ACC112 (cell line): ENCODE data around the gene GNAT1.

Experiments used
- H2AFZ ChIP-seq: fragments of 200-600 bp; sonication (generic); one replicate; pipeline ENCODE4 v1.6.0; 2017; ENCODE audit warnings: antibody characterized with exemption, low read length; ENCODE audit not compliant: unreplicated experiment
- H3K27ac ChIP-seq: fragments of 200-600 bp; sonication (generic); 2 replicates; pipeline ENCODE4 v1.5.1; 2014; ENCODE audit warnings: low read depth, mild to moderate bottlenecking, antibody characterized with exemption, low read length, moderate library complexity
- H3K27me3 ChIP-seq: fragments of 200-600 bp; sonication (generic); 2 replicates; pipeline ENCODE4 v1.6.1; 2014; ENCODE audit warnings: mild to moderate bottlenecking, antibody characterized with exemption, low read length, moderate library complexity, mixed read lengths; ENCODE audit not compliant: insufficient read depth
- H3K36me3 ChIP-seq: fragments of 200-600 bp; sonication (generic); 2 replicates; pipeline ENCODE4 v1.6.1; 2016; ENCODE audit warnings: mild to moderate bottlenecking, antibody characterized with exemption, low read length, moderate library complexity, mixed read lengths; ENCODE audit not compliant: insufficient read depth
- H3K4me1 ChIP-seq: fragments of 200-600 bp; sonication (generic); one replicate; pipeline ENCODE4 v1.6.1; 2016; ENCODE audit warnings: low read length, mixed read lengths; ENCODE audit not compliant: insufficient read depth, unreplicated experiment, control insufficient read depth
- H3K4me3 ChIP-seq: fragments of 200-600 bp; sonication (generic); 2 replicates; pipeline ENCODE4 v1.5.1; 2014; ENCODE audit warnings: mild to moderate bottlenecking, low read depth, low read length
- H3K79me2 ChIP-seq: fragments of 200-600 bp; sonication (generic); one replicate; pipeline ENCODE4 v1.6.0; 2016; ENCODE audit warnings: low read length; ENCODE audit not compliant: control insufficient read depth, unreplicated experiment, insufficient read depth

Gene GNAT1

DNA sequence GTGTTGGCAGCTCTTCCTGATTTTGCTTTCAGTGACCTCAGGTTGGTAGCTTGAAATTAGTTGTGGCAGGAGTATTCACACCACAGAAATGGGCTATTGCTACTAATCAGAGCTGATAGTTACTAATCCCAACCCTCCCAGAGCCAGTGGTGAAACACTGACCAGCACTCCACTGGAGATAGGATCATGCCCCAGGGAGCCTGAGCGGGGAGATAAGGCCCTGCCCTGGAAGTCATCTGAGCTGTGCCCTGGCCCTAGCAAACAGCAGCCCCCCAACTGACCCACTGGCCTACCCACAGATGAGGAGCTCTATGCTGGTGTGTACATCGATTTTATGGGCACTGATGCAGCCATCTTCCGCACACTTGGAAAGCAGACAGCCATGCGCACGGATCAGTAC, 9.4 kb upstream of the GNAT1 start:
- Histone ChIP-seq H2AFZ (no peak overlapping the region), H3K27ac (no peak overlapping the region), H3K4me1 (no peaks in the 10 kb centered on the region), H3K27me3 (no peaks in the 10 kb centered on the region), H3K36me3 (no peaks in the 10 kb centered on the region), H3K4me3 (no peak overlapping the region), H3K79me2 (no peaks in the 10 kb centered on the region)

DNA sequence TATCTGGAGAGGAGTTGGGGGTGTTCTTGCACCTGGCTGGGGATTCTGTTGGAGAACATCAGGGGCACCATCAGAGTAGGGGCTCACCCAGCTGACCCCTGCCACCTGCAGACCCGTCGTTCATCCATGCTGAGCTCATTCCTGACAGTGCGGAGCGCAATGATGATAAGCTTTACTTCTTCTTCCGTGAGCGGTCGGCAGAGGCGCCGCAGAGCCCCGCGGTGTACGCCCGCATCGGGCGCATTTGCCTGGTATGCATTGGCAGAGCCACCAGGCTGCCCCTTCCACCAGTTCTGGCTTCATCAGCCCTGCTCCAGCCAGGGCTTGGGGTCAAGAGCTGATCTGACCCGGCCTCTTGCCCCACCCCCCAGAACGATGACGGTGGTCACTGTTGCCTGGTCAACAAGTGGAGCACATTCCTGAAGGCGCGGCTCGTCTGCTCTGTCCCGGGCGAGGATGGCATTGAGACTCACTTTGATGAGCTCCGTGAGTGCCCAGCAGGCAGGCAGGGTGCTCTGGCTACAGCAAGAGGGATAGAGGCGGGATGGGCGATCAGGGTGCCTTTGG, 8.8 kb upstream of the GNAT1 start:
- Histone ChIP-seq H3K4me3 (no peak overlapping the region), H3K27me3 (no peaks in the 10 kb centered on the region), H3K79me2 (no peaks in the 10 kb centered on the region), H3K36me3 (no peaks in the 10 kb centered on the region), H3K27ac (no peak overlapping the region), H2AFZ (no peak overlapping the region), H3K4me1 (no peaks in the 10 kb centered on the region)

DNA sequence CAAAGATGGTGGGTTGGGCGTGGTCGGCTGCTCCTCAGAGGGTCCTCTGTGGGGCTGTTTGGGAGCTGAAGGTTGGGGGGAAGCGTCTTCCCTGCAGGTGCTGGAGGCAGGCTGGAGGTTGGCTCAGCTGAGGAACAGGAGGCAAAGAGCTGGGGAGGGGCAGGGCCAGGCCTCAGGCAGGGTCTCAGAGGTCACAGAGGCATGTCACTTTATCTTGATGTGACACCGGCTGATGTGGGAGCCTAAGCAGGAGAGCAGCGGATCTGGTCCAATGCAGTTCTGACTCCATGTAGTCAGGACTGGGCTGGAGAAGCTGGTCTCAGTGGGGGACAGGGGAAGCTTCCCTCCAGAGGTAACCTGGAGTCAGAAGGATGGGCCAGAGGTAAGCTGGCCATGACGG, 7.7 kb upstream of the GNAT1 start:
- Histone ChIP-seq H3K4me1 (no peaks in the 10 kb centered on the region), H2AFZ (no peak overlapping the region), H3K4me3 (no peak overlapping the region), H3K79me2 (no peaks in the 10 kb centered on the region), H3K27ac (no peak overlapping the region), H3K27me3 (no peaks in the 10 kb centered on the region), H3K36me3 (no peaks in the 10 kb centered on the region)

DNA sequence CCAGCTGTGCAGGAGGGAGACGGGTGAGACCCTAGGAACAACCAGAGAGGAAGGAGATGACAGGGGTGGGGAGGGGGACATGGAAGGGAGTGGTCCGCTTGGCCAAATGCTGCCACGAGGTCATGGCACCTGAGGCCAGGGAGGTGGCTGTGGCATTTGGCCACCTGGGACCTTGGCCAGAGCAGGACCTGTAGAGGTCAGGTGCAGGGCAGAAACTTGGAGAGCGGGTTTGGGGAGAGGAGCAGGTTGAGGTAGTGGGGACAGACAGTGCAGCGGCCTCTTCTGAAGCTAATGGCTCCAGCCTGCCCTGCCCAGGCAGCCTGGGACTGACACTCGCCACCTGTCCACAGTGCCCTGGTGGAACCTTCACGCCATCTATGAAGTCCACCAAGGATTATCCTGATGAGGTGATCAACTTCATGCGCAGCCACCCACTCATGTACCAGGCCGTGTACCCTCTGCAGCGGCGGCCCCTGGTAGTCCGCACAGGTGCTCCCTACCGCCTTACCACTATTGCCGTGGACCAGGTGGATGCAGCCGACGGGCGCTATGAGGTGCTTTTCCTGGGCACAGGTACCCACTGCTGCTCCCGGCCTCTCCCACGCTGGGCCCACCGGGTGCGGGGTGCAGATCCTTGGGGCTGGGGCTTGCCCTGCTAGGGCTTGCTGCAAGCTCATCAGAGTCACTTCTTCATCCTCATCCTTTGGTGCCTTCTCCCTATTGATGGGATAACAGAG, 7.0 kb upstream of the GNAT1 start:
- Histone ChIP-seq H3K36me3 (no peaks in the 10 kb centered on the region), H3K27me3 (no peaks in the 10 kb centered on the region), H3K4me3 (no peak overlapping the region), H2AFZ (no peak overlapping the region), H3K4me1 (no peaks in the 10 kb centered on the region), H3K27ac (no peak overlapping the region), H3K79me2 (no peaks in the 10 kb centered on the region)

DNA sequence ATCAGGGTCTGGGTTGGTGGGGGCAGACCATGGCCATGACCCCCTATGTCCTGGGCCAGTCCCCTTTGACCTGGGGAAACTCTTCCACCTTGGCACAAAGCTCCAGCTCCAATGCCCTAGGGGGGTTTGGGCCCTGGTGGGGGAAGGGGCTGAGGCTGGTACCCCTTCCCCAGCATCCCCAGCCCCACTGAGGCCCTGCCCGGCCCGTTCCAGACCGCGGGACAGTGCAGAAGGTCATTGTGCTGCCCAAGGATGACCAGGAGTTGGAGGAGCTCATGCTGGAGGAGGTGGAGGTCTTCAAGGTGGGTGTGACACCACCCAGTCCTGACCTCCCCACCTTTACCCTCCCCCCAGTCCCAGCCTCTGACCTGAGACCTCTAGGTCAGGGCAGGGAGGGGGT, 6.2 kb upstream of the GNAT1 start:
- no peaks in the 10 kb centered on the region for H3K27me3 ChIP-seq
- no peak overlapping the region for H3K27ac ChIP-seq
- no peak overlapping the region for H3K4me3 ChIP-seq
- no peaks in the 10 kb centered on the region for H3K36me3 ChIP-seq
- H3K4me1 ChIP-seq = no peaks in the 10 kb centered on the region
- H2AFZ ChIP-seq = no peak overlapping the region
- H3K79me2 ChIP-seq = no peaks in the 10 kb centered on the region

DNA sequence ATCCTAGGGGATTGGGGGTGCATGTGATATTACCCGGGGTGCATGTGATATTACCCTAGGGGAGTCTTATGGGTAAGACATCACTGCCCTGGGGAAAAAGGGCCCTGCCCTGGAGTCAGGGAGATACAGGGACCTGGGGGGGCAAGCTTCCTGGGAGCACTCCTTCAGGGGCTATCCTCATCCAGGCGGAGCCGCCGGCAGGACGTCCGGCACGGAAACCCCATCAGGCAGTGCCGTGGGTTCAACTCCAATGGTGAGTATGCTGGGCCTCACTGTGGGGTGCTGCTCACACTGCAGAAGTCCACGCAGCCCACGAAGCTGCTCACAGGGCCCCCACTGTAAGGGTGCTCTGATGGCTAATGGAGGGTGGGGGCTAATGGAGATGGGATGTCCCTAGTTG, 5.3 kb upstream of the GNAT1 start:
- Histone ChIP-seq H3K27me3 (no peaks in the 10 kb centered on the region), H3K36me3 (no peaks in the 10 kb centered on the region), H2AFZ (no peak overlapping the region), H3K4me3 (no peak overlapping the region), H3K4me1 (no peaks in the 10 kb centered on the region), H3K27ac (no peak overlapping the region), H3K79me2 (no peaks in the 10 kb centered on the region)

DNA sequence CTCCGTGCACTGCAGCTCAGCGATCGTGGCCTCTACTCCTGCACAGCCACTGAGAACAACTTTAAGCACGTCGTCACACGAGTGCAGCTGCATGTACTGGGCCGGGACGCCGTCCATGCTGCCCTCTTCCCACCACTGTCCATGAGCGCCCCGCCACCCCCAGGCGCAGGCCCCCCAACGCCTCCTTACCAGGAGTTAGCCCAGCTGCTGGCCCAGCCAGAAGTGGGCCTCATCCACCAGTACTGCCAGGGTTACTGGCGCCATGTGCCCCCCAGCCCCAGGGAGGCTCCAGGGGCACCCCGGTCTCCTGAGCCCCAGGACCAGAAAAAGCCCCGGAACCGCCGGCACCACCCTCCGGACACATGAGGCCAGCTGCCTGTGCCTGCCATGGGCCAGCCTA, 3.7 kb upstream of the GNAT1 start:
- Histone ChIP-seq H3K4me1 (no peaks in the 10 kb centered on the region), H3K27me3 (peaks cover under 1% of the 10 kb centered on the region), H2AFZ (no peak overlapping the region), H3K4me3 (no peak overlapping the region), H3K36me3 (no peaks in the 10 kb centered on the region), H3K79me2 (no peaks in the 10 kb centered on the region), H3K27ac (no peak overlapping the region)

DNA sequence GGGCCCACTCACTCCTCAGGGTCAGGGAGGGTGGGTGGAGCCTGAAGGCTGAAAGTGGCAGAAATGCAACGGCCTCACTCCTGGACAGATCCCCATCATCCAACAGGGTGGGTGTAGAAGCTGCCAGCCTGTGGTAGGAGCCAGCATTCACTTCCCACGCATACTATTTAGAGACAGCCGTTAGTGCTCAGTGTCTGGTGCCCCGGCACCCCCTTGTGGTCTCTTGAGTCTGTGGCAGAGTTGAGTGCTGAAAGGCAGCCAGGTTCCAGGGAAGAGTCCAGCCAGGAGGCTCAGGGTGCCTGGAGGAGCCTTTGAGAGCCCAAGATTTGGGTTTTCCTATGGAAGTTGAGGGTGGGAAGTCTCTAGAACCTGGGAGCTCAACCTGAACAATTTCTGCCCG, 2.1 kb upstream of the GNAT1 start:
- Histone ChIP-seq H3K27me3 (peaks cover 16% of the 10 kb centered on the region), H3K27ac (no peak overlapping the region), H2AFZ (no peak overlapping the region), H3K79me2 (no peaks in the 10 kb centered on the region), H3K4me3 (no peak overlapping the region), H3K4me1 (peaks cover 6% of the 10 kb centered on the region), H3K36me3 (no peaks in the 10 kb centered on the region)

DNA sequence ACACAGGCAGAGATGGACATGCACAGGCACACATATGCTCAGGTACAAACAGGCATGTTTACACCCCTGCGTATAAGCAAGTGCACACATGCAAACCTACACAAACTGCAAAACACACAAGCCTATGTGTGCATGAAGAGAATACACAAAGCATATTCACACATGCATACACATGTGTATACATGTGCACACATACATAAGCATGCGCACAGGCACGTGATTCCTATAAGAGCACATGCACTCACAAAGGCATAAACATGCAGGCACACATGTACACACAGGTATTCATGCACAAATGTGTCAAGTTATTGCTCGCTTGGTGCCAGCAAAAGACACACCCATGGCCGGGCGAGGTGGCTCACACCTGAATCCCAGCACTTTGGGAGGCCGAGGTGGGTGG, 1.4 kb upstream of the GNAT1 start:
- Histone ChIP-seq H3K36me3 (no peaks in the 10 kb centered on the region), H3K4me1 (peaks cover 6% of the 10 kb centered on the region), H3K27ac (no peak overlapping the region), H3K79me2 (no peaks in the 10 kb centered on the region), H3K4me3 (no peak overlapping the region), H2AFZ (no peak overlapping the region), H3K27me3 (peaks cover 16% of the 10 kb centered on the region)

DNA sequence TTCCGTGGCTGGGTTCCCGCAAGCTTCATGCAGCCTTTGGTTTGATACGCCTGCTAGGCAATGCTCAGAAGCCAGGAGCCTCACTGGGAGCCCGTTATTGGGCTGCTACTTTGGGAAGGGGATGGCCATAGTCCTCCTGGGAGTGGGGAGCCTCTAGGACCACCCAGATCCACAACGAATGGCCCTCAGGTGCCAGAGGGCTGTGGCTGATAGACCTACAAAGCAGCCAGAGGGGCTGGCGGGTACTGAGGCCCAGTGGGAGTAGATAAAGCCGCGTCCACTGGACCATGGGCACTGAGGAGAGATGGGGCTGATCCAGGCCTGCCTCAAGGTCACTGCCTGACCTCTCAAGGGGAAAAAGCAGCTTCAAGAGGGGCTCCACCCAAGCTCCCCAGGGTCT, 714 bp downstream of the GNAT1 start:
- H3K4me1 ChIP-seq = peaks cover 11% of the 10 kb centered on the region
- no peaks in the 10 kb centered on the region for H3K36me3 ChIP-seq
- no peak overlapping the region for H2AFZ ChIP-seq
- H3K27me3 ChIP-seq = peaks cover 24% of the 10 kb centered on the region
- H3K4me3 ChIP-seq = no peak overlapping the region
- no peak overlapping the region for H3K27ac ChIP-seq
- H3K79me2 ChIP-seq = no peaks in the 10 kb centered on the region

DNA sequence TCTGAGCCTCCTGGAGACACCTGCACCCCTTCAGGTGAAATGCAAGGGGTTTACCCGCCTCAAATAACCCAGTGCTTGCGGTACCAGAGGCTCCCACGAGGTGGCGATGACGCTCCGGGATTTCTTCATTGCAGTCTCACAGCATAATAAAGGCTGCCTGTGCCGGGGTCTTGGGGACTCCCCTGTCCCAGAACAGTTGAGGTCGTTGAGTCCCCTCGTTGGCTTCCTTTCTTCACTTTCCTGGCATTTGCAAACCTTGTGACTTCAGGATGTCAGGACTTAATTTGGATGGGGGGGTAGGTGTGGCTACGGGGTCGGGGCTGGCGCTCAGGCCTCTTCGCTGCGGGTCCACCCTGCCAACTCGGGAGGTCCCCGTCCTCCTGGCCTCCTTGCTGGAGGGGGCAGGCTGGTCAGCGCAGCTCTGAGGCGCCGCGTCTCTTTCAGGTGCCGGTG, 1.3 kb downstream of the GNAT1 start:
- no peak overlapping the region for H3K27ac ChIP-seq
- peaks cover 24% of the 10 kb centered on the region for H3K27me3 ChIP-seq
- H3K79me2 ChIP-seq = no peaks in the 10 kb centered on the region
- peaks cover 11% of the 10 kb centered on the region for H3K4me1 ChIP-seq
- no peaks in the 10 kb centered on the region for H3K36me3 ChIP-seq
- no peak overlapping the region for H2AFZ ChIP-seq
- H3K4me3 ChIP-seq = no peak overlapping the region
